DOHH2 (cell line): Measurements from ENCODE around the gene MRPL17.

Experiments
- H3F3A ChIP-seq: fragments of 200-600 bp; sonication (generic), shearing (Covaris generic); 2 replicates; pipeline ENCODE4 v1.6.0; 2016; ENCODE audit warnings: antibody characterized with exemption, mild to moderate bottlenecking; ENCODE audit not compliant: control insufficient read depth, insufficient read depth
- H3K27ac ChIP-seq: fragments of 200-600 bp; sonication (generic); 2 replicates; pipeline ENCODE4 v1.5.1; 2014; ENCODE audit warnings: low read depth, mild to moderate bottlenecking, low read length, moderate library complexity
- H3K27me3 ChIP-seq: fragments of 200-600 bp; sonication (generic); 2 replicates; pipeline ENCODE4 v1.6.1; 2014; ENCODE audit warnings: mild to moderate bottlenecking, low read length, mixed read lengths; ENCODE audit not compliant: control insufficient read depth
- H3K36me3 ChIP-seq: fragments of 200-600 bp; sonication (generic); 2 replicates; pipeline ENCODE4 v1.6.1; 2014; ENCODE audit warnings: mild to moderate bottlenecking, low read length, moderate library complexity, mixed read lengths; ENCODE audit not compliant: control insufficient read depth
- H3K4me1 ChIP-seq: fragments of 200-600 bp; sonication (generic); 2 replicates; pipeline ENCODE4 v1.6.1; 2014; ENCODE audit warnings: mild to moderate bottlenecking, low read length, mixed read lengths; ENCODE audit not compliant: control insufficient read depth
- H3K4me2 ChIP-seq: fragments of 200-600 bp; sonication (generic); 2 replicates; pipeline ENCODE4 v1.6.0; 2014; ENCODE audit warnings: mild to moderate bottlenecking, low read length, moderate library complexity
- H3K4me3 ChIP-seq: fragments of 200-600 bp; sonication (generic); 2 replicates; pipeline ENCODE4 v1.5.1; 2014; ENCODE audit warnings: mild to moderate bottlenecking, low read length, mixed read lengths
- H3K79me2 ChIP-seq: fragments of 200-600 bp; sonication (generic); 2 replicates; pipeline ENCODE4 v1.6.1; 2014; ENCODE audit warnings: mild to moderate bottlenecking, low read length, mixed read lengths; ENCODE audit not compliant: control insufficient read depth
- H3K9me2 ChIP-seq: fragments of 200-600 bp; sonication (generic); replicated peaks from 2 replicates; pipeline ENCODE4 v1.6.1; 2014; ENCODE audit warnings: mild to moderate bottlenecking, low read length, mixed read lengths; ENCODE audit not compliant: control insufficient read depth
- H3K9me3 ChIP-seq: fragments of 200-600 bp; sonication (generic); 2 replicates; pipeline ENCODE4 v1.6.1; 2014; ENCODE audit warnings: antibody characterized with exemption, low read length, mixed read lengths; ENCODE audit not compliant: control insufficient read depth, insufficient read depth
- H4K20me1 ChIP-seq: fragments of 200-600 bp; sonication (generic); 2 replicates; pipeline ENCODE4 v1.6.0; 2014; ENCODE audit warnings: low read depth, mild to moderate bottlenecking, antibody characterized with exemption, low read length, moderate library complexity; ENCODE audit not compliant: control insufficient read depth, insufficient read depth
- EZH2phosphoT487 ChIP-seq: fragments of 200-600 bp; sonication (generic); IDR thresholded peaks from 2 replicates; pipeline ENCODE4 v1.6.1; 2017; ENCODE audit warnings: borderline replicate concordance, mild to moderate bottlenecking, antibody characterized with exemption, low read length, moderate library complexity, mixed read lengths
- TF ChIP-seq, protein P1 (sequence below): fragments of 200-600 bp; sonication (generic); IDR thresholded peaks from one replicate; pipeline ENCODE4 v1.5.1; 2014; ENCODE audit warnings: antibody characterized with exemption, mild to moderate bottlenecking, low read depth, low read length; ENCODE audit not compliant: poor library complexity, severe bottlenecking

The MRPL17 gene

GRCh38 chr11:6658647-6659046 is 24.5 kb downstream of the MRPL17 start:
- H3K4me1 ChIP-seq, result no peaks in the 10 kb centered on the region
- H3K79me2 ChIP-seq, result no peaks in the 10 kb centered on the region
- H3F3A ChIP-seq, result no peaks in the 10 kb centered on the region
- no peak overlapping the region for H3K4me2 ChIP-seq
- H3K4me3 ChIP-seq, result no peak overlapping the region
- peaks cover 24% of the 10 kb centered on the region for H3K27me3 ChIP-seq
- no peak for TF ChIP-seq EZH2phosphoT487
- TF ChIP-seq, protein P1, sequence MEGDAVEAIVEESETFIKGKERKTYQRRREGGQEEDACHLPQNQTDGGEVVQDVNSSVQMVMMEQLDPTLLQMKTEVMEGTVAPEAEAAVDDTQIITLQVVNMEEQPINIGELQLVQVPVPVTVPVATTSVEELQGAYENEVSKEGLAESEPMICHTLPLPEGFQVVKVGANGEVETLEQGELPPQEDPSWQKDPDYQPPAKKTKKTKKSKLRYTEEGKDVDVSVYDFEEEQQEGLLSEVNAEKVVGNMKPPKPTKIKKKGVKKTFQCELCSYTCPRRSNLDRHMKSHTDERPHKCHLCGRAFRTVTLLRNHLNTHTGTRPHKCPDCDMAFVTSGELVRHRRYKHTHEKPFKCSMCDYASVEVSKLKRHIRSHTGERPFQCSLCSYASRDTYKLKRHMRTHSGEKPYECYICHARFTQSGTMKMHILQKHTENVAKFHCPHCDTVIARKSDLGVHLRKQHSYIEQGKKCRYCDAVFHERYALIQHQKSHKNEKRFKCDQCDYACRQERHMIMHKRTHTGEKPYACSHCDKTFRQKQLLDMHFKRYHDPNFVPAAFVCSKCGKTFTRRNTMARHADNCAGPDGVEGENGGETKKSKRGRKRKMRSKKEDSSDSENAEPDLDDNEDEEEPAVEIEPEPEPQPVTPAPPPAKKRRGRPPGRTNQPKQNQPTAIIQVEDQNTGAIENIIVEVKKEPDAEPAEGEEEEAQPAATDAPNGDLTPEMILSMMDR, result no peak
- no peak overlapping the region for H3K27ac ChIP-seq
- H3K36me3 ChIP-seq, result no peaks in the 10 kb centered on the region
- no peaks in the 10 kb centered on the region for H3K9me2 ChIP-seq
- H3K9me3 ChIP-seq, result no peaks in the 10 kb centered on the region
- H4K20me1 ChIP-seq, result no peaks in the 10 kb centered on the region

- no peaks in the 10 kb centered on the region for H4K20me1 ChIP-seq
- H3K4me3 ChIP-seq, result no peak overlapping the region
- H3F3A ChIP-seq, result no peaks in the 10 kb centered on the region
- no peaks in the 10 kb centered on the region for H3K79me2 ChIP-seq
- no peaks in the 10 kb centered on the region for H3K4me1 ChIP-seq
- H3K4me2 ChIP-seq, result no peak overlapping the region
- TF ChIP-seq, protein P1, result no peak
- no peak for TF ChIP-seq EZH2phosphoT487
- H3K9me3 ChIP-seq, result no peaks in the 10 kb centered on the region
- no peaks in the 10 kb centered on the region for H3K36me3 ChIP-seq
- H3K9me2 ChIP-seq, result no peaks in the 10 kb centered on the region
- no peak overlapping the region for H3K27ac ChIP-seq
- peaks cover 25% of the 10 kb centered on the region for H3K27me3 ChIP-seq
These were observed 25.8 kb downstream of the MRPL17 start for GRCh38 chr11:6657346-6657745.

DNA sequence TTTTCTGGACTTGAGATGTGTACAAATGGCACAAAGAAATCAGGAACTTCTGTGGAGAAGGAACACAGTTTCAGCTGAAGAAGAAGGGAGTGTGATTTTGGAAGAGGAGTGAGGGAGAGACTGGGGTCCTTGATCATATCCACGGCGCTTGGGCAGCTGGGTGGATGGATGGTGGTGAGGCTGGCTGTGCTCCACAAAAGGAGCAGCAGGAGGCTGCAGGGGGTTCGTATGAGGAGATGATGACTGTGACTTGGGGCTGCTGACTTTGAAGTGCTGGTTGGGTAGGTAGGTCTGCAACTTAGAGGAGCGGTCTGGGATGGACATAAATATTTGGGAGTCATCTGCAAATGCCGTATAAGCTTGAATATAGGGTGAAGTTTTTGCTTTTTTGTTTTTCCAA is 26.2 kb downstream of the MRPL17 start:
- H4K20me1 ChIP-seq, result no peaks in the 10 kb centered on the region
- H3K27me3 ChIP-seq, result peaks cover 28% of the 10 kb centered on the region
- no peak overlapping the region for H3K4me3 ChIP-seq
- no peaks in the 10 kb centered on the region for H3K79me2 ChIP-seq
- H3K27ac ChIP-seq, result no peak overlapping the region
- H3K4me1 ChIP-seq, result no peaks in the 10 kb centered on the region
- no peak overlapping the region for H3K4me2 ChIP-seq
- H3K9me2 ChIP-seq, result no peaks in the 10 kb centered on the region
- TF ChIP-seq EZH2phosphoT487, result no peak
- TF ChIP-seq, protein P1, result no peak
- H3K36me3 ChIP-seq, result no peaks in the 10 kb centered on the region
- H3F3A ChIP-seq, result no peaks in the 10 kb centered on the region
- H3K9me3 ChIP-seq, result no peaks in the 10 kb centered on the region

DNA sequence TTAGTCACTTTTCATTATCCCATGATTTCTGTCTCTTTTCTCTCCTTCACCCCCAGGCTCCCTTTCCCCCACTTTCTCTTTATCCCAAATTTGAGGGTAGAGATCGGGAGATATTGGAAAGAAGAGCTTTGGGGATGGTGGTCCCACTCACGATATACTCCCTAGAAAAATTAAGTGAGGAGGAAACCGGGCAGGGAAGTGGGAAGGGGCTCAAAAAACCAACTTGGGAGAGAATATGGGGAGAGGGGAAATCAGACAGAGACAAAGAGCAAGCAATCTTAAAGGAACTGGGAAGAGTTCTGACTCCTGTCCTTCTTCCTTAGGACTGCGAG is 26.6 kb downstream of the MRPL17 start:
- Histone ChIP-seq H3K9me3 (no peaks in the 10 kb centered on the region), H3K27me3 (peaks cover 25% of the 10 kb centered on the region), H3K4me3 (no peak overlapping the region), H3K4me1 (no peaks in the 10 kb centered on the region), H3K79me2 (no peaks in the 10 kb centered on the region), H3K9me2 (no peaks in the 10 kb centered on the region), H3F3A (no peaks in the 10 kb centered on the region), H4K20me1 (no peaks in the 10 kb centered on the region), H3K27ac (no peak overlapping the region), H3K36me3 (no peaks in the 10 kb centered on the region), H3K4me2 (no peak overlapping the region)
- TF ChIP-seq EZH2phosphoT487, result no peak
- TF ChIP-seq, protein P1, result no peak
